ENCODE results near the gene BPIFB3.

The BPIFB3 gene

GRCh38 chr20:33062825-33063149 is 9.1 kb downstream of the BPIFB3 start:
- no peak for DNase-seq (ENCODE audit: low read depth)

- DNase-seq (ENCODE audit: low read depth), result no peak
These were observed 9.6 kb downstream of the BPIFB3 start for GRCh38 chr20:33063271-33063670.

GRCh38 chr20:33064572-33065287 is 11.0 kb downstream of the BPIFB3 start:
- DNase-seq (ENCODE audit: low read depth), result no peak

DNA sequence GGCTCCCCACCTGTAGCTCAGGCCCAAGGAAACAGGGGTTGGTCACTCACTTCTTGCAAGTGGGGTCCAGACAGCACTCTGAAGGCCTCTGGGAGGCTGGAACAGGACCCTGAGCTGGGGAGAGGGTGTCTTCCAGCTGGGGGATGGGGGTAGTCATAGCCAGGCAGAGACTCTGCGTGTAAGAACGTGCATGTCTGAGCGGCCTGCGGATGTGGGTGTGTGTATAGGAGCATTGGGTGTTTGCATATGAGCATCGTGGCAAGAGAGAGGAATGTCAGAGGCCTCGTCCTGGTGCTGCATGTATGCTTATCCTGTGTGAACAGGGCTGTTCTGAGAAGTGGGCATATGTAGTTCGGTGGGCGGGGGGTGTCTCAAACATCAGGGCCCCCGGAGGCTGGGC is 12.1 kb downstream of the BPIFB3 start:
- DNase-seq (ENCODE audit: low read depth), result no peak

- DNase-seq (ENCODE audit: low read depth), result no peak
These were observed 14.1 kb downstream of the BPIFB3 start for GRCh38 chr20:33067806-33068205.

DNA sequence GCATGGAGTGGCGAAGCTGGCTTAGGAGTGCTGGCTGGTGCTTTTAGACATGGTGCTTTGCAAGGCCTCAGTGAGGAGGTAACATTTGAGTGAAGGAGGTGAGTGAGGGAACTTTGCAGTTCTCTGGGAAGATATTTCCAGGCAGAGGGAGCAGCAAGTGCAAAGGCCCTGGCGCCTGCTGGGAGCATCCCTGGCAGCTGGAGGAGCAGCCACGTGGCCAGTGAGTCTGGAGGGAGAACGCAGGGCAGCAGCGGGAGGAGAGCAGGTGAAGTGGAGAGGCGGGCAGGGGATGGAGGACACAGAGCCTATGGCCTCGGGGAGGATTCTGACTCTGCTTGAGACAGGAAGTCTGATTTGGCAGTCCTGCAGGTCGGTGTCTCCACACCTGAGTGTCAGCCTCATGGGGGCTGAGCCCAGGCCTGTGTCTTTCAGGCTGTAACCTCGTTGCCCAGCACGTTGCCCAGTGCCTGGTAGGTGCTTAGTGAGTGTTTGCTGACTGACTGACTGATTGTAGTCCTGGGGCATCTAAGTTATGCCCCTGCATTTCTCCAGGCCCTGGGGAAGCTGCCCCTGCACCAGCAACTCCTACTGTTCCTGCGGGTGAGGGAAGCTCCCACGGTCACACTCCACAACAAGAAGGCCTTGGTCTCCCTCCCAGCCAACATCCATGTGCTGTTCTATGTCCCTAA is 14.7 kb downstream of the BPIFB3 start:
- DNase-seq (ENCODE audit: low read depth), result no peak

GRCh38 chr20:33069673-33070072 is 16.0 kb downstream of the BPIFB3 start:
- DNase-seq (ENCODE audit: low read depth), result no peak

DNA sequence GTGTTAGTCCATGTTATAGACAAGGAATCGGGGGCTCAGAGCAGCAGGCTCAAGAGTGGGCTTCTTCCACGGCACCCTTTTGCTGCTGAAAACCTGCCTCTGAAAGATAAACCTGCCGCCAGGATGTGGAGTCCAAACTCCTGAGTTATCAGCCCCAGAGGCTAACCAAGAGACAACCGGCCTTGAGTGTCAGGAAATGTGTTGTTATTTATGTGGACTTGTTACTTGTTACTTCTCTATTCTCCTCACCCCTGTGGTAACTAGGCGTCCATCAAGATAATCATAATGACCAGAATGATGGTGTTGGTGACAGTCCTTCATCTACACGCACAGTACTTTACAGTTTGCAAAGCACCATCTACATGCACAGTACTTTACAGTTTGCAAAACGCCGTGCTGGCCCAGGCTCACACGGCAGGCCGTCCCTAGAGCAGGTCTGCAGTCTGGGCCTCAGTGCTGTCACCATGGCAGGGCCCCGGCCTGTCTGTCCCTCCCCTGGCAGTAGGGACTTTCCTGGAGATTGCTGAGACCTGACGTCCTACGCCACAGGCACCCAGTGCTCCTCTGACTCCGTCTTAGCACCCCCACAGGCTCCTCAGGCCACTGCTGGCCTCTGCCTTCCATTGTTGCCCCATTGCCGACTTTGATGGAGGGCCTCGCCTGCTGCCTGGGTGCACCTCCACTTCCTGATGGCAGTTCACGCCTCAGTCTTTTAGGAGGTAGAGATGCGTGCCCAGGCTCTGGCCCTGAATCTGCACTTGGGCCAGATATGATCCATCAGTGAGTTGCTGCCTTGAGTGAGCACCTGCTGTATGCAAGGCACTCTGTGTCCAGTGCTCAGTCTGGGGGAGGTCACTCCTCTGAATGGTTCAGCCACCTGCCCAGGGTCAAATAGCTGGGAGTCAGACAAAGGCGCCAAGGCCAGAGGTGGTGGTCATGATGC is 16.7 kb downstream of the BPIFB3 start:
- no peak for DNase-seq (ENCODE audit: low read depth)

DNA sequence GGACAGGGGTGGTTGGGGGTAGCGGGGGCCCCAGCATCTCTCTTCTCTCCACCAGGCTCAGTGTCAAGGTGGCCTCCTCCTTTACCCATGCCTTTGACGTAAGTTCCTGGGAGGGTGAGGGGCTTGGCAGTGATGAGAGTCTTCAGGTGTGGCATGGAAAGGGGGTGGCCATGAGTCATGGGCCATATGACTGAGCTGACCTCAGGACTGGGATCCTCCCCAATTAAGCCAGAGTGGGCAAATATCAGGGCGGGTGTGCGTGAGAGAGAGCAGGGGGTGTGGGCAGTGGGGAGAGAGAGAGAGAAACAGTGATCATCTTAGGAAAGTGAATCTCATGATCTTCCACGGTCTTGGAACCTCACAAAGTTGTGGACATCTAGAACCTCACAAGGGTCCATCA is 17.5 kb downstream of the BPIFB3 start:
- DNase-seq (ENCODE audit: low read depth), result no peak

DNA sequence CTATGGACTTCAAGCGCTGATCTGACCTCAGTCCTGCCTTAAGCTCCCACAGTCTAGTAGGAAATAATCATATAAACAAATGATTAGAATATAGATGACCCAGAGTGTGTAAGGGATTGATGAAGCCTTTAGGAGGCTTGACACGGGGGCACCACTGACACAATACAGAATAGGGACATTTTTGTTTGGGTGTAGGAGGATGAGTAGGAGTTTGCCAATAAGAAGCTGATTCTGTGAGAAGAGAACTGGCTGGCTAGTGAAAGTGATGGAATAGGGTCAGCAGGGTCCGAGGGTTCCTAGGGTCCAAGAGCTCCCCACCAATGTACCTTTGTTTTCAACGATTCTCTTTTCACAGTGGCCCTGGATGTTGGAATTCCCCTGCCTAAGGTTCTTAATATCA is 18.7 kb downstream of the BPIFB3 start:
- no peak for DNase-seq (ENCODE audit: low read depth)

DNA sequence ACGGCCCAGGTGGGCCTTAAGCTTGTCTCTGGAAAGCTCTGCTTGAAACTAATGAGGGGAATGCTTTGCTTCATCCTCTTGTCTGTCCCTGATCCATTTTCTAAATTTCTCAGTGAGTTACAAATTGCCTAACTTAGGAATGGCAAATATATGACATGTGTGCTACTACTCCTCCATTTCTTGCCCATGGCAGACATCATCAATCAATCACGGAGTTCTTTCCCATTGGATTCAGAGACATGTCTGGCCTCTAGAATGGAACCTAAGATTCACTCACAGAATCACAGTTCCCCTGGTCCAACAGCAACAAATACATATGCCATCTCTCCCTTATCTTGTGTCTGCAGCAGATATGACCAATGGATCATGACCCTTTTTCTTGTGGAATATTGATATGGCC is 19.1 kb downstream of the BPIFB3 start:
- DNase-seq (ENCODE audit: low read depth), result no peak

DNA sequence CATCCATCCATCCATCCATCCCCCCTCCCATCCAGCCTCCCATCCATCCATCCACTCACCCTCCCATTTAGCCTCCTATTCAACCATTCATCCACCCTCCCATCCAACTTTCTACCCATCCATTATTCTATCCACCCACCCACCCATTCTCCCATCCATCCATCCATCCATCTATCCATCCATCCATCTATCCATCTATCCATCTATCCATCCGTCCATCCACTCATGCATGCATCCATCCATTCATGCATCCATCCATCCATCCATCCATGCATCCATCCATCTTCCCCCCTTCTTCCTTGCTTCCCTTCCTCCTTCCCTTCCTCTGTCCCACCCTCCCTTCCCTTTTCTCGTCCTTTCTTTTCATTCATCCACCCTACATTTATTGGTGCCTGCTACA is 21.0 kb downstream of the BPIFB3 start:
- no peak for DNase-seq (ENCODE audit: low read depth)

- no peak for DNase-seq (ENCODE audit: low read depth)
These were observed 21.6 kb downstream of the BPIFB3 start for GRCh38 chr20:33075281-33075680.

DNA sequence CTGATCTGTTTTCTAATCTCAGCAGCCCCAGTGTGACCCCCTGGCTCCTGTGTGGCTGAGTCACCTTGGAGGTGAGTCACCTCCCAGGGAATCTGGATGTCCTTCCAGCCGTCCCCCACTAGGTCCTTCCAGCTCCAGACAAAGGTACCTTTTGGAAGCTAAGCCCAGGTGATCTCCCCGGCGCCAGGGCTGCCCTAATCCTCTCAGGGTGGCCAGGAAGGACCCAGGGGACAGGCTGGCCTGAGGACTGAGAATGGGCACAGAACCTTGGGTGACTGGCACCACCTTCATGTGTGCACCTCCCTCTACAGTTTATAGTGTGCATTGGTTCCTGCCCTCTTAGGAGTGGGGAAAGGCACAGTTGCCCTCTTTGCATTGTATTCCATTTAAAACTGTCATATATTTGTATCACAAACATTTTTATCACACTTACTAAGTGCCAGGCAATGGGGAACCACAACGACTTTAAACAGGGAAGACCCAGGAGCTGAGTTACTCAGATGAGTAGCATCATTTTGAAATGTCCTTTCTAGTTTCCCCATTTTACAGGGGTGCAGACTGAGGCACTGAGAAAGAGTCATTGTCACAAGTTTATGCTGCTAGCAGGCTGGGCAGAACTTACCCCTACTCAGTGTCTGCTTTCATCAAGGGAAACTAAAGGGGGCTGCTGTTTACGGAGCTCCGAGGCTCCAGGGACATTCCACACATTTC is 23.1 kb downstream of the BPIFB3 start:
- DNase-seq (ENCODE audit: low read depth), result no peak

GRCh38 chr20:33079259-33079658 is 25.6 kb downstream of the BPIFB3 start, which contains the start of gene BPIFB4:
BPIFB4 (plus strand) TSS chr20:33079643; CDS start chr20:33081527, 1,884 bp downstream.
- DNase-seq (ENCODE audit: low read depth), result no peak

- no peak for DNase-seq (ENCODE audit: low read depth)
These were observed 27.9 kb downstream of the BPIFB3 start for GRCh38 chr20:33081411-33082154.

GRCh38 chr20:33082546-33082945 is 28.8 kb downstream of the BPIFB3 start:
- no peak for DNase-seq (ENCODE audit: low read depth)

DNA sequence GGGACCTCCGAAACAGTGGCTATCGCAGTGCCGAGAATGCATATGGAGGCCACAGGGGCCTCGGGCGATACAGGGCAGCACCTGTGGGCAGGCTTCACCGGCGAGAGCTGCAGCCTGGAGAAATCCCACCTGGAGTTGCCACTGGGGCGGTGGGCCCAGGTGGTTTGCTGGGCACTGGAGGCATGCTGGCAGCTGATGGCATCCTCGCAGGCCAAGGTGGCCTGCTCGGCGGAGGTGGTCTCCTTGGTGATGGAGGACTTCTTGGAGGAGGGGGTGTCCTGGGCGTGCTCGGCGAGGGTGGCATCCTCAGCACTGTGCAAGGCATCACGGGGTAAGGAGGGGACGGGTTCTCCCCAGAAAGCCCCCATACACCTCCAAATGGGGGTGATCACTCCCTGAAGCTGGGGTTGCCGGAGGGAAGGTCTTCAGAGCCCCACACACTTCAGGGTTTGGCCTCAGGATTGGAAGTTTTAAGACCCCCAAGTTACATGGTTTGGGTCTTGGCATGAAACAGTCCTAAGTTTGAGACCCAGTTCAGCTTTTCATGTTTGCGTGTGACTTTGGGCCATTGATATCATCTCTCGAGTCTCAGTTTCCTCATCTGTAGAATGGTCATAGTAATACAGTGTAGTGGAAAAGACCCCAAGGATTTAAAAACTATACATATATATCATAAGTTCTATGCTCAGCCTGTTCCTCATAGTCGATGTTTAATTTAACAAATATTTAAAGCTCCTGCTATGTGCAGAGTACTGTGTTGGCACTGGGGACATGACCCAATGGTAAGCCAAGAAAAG is 30.0 kb downstream of the BPIFB3 start:
- no peak for DNase-seq (ENCODE audit: low read depth)

DNA sequence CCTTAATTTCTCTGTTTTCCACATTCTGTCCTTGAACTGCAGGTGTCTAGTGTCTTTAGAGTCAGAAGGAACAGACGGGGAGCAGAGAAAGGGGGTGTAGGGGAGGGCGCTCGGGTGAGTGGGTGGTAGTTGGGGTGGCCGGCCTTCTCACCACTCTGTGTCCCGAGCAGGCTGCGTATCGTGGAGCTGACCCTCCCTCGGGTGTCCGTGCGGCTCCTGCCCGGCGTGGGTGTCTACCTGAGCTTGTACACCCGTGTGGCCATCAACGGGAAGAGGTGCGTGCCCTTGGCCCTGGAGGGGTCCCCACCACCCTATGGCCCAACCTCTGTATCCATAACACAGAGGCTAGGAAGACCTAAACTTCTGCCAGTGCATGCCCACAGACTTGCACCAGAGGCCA is 31.0 kb downstream of the BPIFB3 start:
- no peak for DNase-seq (ENCODE audit: low read depth)

GRCh38 chr20:33086052-33086722 is 32.5 kb downstream of the BPIFB3 start:
- DNase-seq (ENCODE audit: low read depth), result no peak
